Thyroid gland (tissue), 4 donors: ENCODE results near the gene CIB2. TPM values are rescaled to one million over a fixed set of nuclear protein-coding genes. Genes with fewer than 3 reads are reported as not detected.

ENCODE experiments used
- DNase-seq, 2 donors: peaks; one replicate each; pipeline ENCODE4 v3.0.0-alpha.2; 2019
- H3K27ac ChIP-seq, 3 donors: fragments of 200-600 bp; sonication (generic); 1 replicate in 2 of 3; 2 replicates in 1 of 3; pipeline ENCODE4 v1.5.1; 2016 to 2019; ENCODE audit warnings: mild to moderate bottlenecking in 1 of 3, moderate library complexity in 1 of 3
- H3K27me3 ChIP-seq: fragments of 200-600 bp; sonication (generic); one replicate; pipeline ENCODE4 v1.5.1; 2019
- H3K36me3 ChIP-seq, 2 donors: fragments of 200-600 bp; sonication (generic); one replicate each; pipeline ENCODE4 v1.5.1; 2016 to 2019
- H3K4me1 ChIP-seq, 2 donors: fragments of 200-600 bp; sonication (generic); one replicate each; pipeline ENCODE4 v1.5.1; 2017 to 2019
- H3K4me3 ChIP-seq, 3 donors: fragments of 200-600 bp; sonication (generic); replicated peaks in 1 of 3; 1 replicate in 2 of 3; 2 replicates in 1 of 3; pipeline ENCODE4 v1.5.1; 2016; ENCODE audit warnings: mild to moderate bottlenecking in 1 of 3
- H3K9me3 ChIP-seq: fragments of 200-600 bp; sonication (generic); one replicate; pipeline ENCODE4 v1.5.1; 2017
- POLR2A ChIP-seq, 2 donors: fragments of 450-650 bp; IDR thresholded peaks; one replicate each; pipeline ENCODE4 v1.6.1; 2017; ENCODE audit warnings: antibody characterized with exemption in 2 of 2, mild to moderate bottlenecking in 2 of 2, moderate library complexity in 1 of 2
- WGBS, 2 donors: methylation state at CpG; one replicate each; pipeline ENCODE4 v1.1.5; 2017; 5-methylcytosine and 5-hydroxymethylcytosine counted together
- intact Hi-C: fragments of 100-400 bp; cut with DNase I; formaldehyde crosslinking; loops from one replicate; pipeline ENCODE4 v1.15.1; 2023
- small RNA-seq: library from RNA; depleted of rRNA; stranded (forward); fragments of <200 nt; gene quantifications from one replicate; pipeline ENCODE3, GENCODE V24; 2016
- total RNA-seq, 4 donors: library from RNA; depleted of rRNA; stranded (reverse); fragments of >200 nt; gene quantifications; one replicate each; pipeline ENCODE4 v1.2.3, GENCODE V29; 2016
- TF ChIP-seq, protein P1 (sequence below), 6 experiments: fragments of 200-600 bp in 3 of 6; fragments of 450-650 bp in 3 of 6; sonication (generic) in 3 of 6; IDR thresholded peaks; one replicate each; pipeline ENCODE4 v1.5.1; 2016 to 2019; ENCODE audit warnings: antibody characterized with exemption in 6 of 6, mild to moderate bottlenecking in 2 of 6, inconsistent platforms in 1 of 6, moderate library complexity in 1 of 6

Gene CIB2
- total RNA-seq, 4 donors from 2014 or later = 4.1 to 7.5 (median 4.9) TPM

DNA sequence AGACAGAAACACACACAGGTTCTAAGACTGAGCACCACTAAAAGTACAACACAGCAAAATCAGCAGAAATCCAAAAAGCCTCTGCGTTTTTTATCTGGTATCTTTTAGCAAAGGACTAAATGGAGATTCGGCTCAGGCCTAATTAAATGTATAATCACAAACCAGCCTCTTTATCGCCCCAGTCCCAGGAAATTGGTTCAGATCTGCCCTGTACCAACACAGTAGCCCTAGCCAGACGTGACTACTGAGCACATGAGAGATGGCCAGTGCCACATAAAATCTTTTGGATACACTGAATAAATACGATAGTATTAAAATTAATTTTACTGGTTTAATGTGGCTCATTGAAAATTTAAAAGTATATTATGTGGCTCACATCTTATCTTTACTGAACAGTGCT is 73.4 kb downstream of the CIB2 start:
- Histone ChIP-seq H3K27me3 (no peaks in the 10 kb centered on the region), H3K36me3 (no peaks in the 10 kb centered on the region), H3K9me3 (no peaks in the 10 kb centered on the region), H3K4me3 (no peak overlapping the region), H3K4me1 (peaks cover 64 to 90% of the 10 kb centered on the region in 2 donors), H3K27ac (peak overlapping the region; percentile 71 to 74 (median 71))
- 88 to 93% methylated on average over 5 of the region's 5 CpGs for WGBS, 2 donors
- intact Hi-C loops = no loop called here
- TF ChIP-seq POLR2A (IDR thresholded peaks at IDR 0.05) = no peak
- no peak for DNase-seq

DNA sequence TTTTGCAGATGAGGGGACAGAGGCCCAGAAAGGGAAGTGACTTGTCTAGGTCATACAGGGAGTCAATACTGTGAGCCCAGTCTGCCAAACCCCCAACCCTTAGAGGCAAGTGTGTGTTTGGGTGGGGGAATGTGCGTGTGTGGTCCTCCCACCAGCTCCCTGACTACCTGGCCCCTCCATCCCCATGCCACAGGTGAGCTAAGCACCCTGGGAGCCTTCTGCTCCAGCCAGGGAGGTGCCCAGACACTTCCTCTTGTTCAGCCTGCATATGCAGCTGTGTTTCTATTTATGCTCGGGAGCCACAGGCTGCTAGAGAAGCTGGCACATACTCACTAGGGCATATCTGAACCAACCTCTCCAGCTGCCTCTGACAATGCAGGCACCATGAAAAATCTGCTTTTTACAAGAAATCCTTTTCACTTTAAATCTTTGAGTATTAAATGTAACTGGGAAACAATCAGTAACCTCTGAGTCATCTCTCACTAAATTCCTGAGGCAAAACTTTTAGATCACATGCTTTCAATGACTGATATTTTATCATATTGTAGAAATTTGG is 74.5 kb downstream of the CIB2 start:
- H3K9me3 ChIP-seq = no peaks in the 10 kb centered on the region
- intact Hi-C loops = no loop called here
- peak overlapping the region; percentile 71 to 74 (median 71) for H3K27ac ChIP-seq
- no peaks in the 10 kb centered on the region for H3K27me3 ChIP-seq
- peaks cover 71 to 90% of the 10 kb centered on the region in 2 donors for H3K4me1 ChIP-seq
- TF ChIP-seq, protein P1, sequence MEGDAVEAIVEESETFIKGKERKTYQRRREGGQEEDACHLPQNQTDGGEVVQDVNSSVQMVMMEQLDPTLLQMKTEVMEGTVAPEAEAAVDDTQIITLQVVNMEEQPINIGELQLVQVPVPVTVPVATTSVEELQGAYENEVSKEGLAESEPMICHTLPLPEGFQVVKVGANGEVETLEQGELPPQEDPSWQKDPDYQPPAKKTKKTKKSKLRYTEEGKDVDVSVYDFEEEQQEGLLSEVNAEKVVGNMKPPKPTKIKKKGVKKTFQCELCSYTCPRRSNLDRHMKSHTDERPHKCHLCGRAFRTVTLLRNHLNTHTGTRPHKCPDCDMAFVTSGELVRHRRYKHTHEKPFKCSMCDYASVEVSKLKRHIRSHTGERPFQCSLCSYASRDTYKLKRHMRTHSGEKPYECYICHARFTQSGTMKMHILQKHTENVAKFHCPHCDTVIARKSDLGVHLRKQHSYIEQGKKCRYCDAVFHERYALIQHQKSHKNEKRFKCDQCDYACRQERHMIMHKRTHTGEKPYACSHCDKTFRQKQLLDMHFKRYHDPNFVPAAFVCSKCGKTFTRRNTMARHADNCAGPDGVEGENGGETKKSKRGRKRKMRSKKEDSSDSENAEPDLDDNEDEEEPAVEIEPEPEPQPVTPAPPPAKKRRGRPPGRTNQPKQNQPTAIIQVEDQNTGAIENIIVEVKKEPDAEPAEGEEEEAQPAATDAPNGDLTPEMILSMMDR (IDR thresholded peaks at IDR 0.05) = no peak
- H3K36me3 ChIP-seq = no peaks in the 10 kb centered on the region
- 31 to 32% methylated on average over 2 of the region's 2 CpGs for WGBS, 2 donors
- no peak overlapping the region for H3K4me3 ChIP-seq
- peak; percentile 49 to 55 for DNase-seq

DNA sequence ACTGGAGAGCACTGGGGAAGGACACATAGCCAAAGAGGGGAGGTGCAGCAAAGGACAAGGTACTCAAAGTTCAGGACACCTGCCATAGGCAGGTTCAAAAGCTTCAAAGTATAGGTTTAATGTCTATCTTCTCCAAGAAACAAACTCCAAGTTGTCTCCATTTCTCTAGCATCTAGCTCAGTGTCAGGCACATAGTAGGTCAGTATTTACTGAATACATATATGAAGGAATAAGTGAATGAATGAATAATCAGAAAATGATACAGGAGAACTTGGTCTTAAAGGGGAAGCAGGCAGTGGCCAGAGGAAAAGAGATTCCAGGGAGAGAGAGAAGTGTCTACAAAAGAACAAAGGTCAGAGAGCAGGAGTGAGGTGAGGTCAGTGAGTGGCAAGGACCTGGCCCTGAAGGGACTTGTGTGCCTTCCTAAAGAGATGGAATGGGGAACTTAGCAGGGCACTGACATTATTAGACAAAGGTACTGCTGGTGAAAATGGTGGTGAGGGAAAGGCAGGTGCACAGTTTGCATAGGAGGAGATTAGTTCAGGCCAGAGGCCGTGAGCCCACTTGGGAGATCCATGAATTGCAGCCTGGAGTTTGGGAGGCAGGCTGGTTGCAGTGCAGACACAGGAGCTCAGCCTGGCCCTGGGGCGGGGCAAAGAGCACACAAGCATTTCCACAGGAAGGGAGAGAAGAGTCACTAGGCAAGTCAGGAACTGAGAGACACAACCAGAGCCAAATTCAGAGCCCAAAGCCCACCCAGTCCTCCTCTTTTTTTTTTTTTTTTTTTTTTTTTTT is 75.1 kb downstream of the CIB2 start:
- DNase-seq = peak; percentile 57 to 60
- no peak for TF ChIP-seq POLR2A (IDR thresholded peaks at IDR 0.05)
- TF ChIP-seq, protein P1 (IDR thresholded peaks at IDR 0.05) = no peak
- H3K4me3 ChIP-seq = no peak overlapping the region
- peak overlapping the region; percentile 71 to 74 (median 71) for H3K27ac ChIP-seq
- no peaks in the 10 kb centered on the region for H3K36me3 ChIP-seq
- no peaks in the 10 kb centered on the region for H3K27me3 ChIP-seq
- no peaks in the 10 kb centered on the region for H3K9me3 ChIP-seq
- peaks cover 71 to 90% of the 10 kb centered on the region in 2 donors for H3K4me1 ChIP-seq
- intact Hi-C loops = no loop called here
- 25 to 32% methylated on average over 2 of the region's 2 CpGs for WGBS, 2 donors

DNA sequence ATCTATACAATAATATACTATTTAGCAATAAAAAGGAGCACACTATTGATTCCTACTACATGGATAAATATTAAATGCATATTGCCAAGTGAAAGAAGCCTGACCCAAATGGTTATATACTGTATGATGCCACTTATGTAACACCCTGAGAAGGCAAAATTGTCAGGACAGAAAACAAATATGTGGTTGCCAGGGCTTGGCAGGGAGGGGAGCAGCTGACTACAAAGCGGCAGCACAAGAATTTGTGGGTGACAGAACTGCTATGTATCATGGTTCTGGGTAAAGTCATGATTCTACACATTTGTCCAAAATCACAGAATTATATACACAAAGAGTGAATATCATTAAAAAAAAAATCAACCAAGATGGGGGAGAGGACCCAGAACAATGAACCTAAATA is 76.3 kb downstream of the CIB2 start:
- no peaks in the 10 kb centered on the region for H3K9me3 ChIP-seq
- DNase-seq = no peak
- TF ChIP-seq, protein P1 (IDR thresholded peaks at IDR 0.05) = no peak
- TF ChIP-seq POLR2A (IDR thresholded peaks at IDR 0.05) = no peak
- no peaks in the 10 kb centered on the region for H3K27me3 ChIP-seq
- H3K4me3 ChIP-seq = no peak overlapping the region
- H3K4me1 ChIP-seq = peaks cover 72 to 92% of the 10 kb centered on the region in 2 donors
- H3K36me3 ChIP-seq = no peaks in the 10 kb centered on the region
- WGBS, 2 donors = 85 to 89% methylated on average over 1 of the region's 1 CpG
- intact Hi-C loops = no loop called here
- no peak overlapping the region for H3K27ac ChIP-seq

Small RNA genes within 50 kb of the gene (small RNA-seq; reads per million reads assigned to genes)
- not detected for gene RF00092

Other genes starting within 250 kb of the CIB2 start
- 10 to 100 TPM; 32.8 to 54.0 (median 40.1) TPM for gene TBC1D2B, start 53.7 kb downstream of the CIB2 start, total RNA-seq
- gene SH2D7, start 38.9 kb downstream of the CIB2 start, total RNA-seq = not detected
- 100 to 1,000 TPM in 1 of 4 donors, 10 to 100 TPM in 3; 55.1 to 155 (median 83.3) TPM for gene IDH3A, start 17.9 kb upstream of the CIB2 start, total RNA-seq
- gene ACSBG1, start 103.1 kb upstream of the CIB2 start, total RNA-seq = not detected
- 10 to 100 TPM in 3 of 4 donors, 1 to 10 TPM in 1; 9.5 to 21.9 (median 13.8) TPM for gene DNAJA4, start 133.1 kb upstream of the CIB2 start, total RNA-seq
- gene SKIC8, start 168.2 kb upstream of the CIB2 start, total RNA-seq = 100 to 1,000 TPM in 2 of 4 donors, 10 to 100 TPM in 2; 87.0 to 113 (median 101) TPM
- 100 to 1,000 TPM in 2 of 4 donors, 10 to 100 TPM in 2; 19.6 to 211 (median 105) TPM for gene CRABP1, start 208.9 kb upstream of the CIB2 start, total RNA-seq